ENCODE results near the gene KRTAP9-1. TPM values are rescaled to one million over a fixed set of nuclear protein-coding genes. Genes with fewer than 3 reads are reported as not detected.
"Not testable (repeated sequence)": the region's sequence is repeated elsewhere in the genome, so short reads cannot be mapped to it uniquely, and the experiment has no call there.

Gene KRTAP9-1
- total and polyA plus RNA-seq, 2 donors (not counting 1 experiment from before 2014, with no cell fraction given) = not detected

DNA sequence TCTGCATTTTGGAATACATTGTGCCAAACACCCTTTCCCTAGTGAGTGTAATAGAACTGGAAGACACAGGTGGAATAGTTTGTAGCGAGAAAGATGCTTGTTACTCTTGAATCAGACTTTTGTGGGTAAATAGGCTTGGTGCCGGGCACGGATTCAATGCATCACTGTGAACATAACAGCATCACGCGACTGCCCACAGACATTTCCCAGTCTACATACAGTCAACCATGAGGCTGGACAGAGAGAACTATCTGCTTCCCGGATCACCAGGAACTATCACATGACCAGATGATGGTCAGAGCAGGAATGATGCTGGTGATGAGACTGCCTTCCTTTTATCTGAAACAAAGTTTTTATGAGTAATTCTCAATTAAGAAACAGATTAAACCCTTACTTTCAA lies 36.4 kb downstream of the KRTAP9-1 start:
- no peaks in the 10 kb centered on the region for H3K27me3 ChIP-seq (ENCODE audit: control insufficient read depth, insufficient read depth, low read length)
- no peak overlapping the region for H3K4me3 ChIP-seq (replicated peaks in 1 of 4; ENCODE audit: control extremely low read depth in 1 of 4, insufficient read depth in 1 of 4, low read depth in 3 of 4, low read length in 4 of 4)
- H4K20me1 ChIP-seq (ENCODE audit: control insufficient read depth, extremely low read depth, insufficient read depth, low read length) = no peaks in the 10 kb centered on the region
- TF ChIP-seq, protein P1, sequence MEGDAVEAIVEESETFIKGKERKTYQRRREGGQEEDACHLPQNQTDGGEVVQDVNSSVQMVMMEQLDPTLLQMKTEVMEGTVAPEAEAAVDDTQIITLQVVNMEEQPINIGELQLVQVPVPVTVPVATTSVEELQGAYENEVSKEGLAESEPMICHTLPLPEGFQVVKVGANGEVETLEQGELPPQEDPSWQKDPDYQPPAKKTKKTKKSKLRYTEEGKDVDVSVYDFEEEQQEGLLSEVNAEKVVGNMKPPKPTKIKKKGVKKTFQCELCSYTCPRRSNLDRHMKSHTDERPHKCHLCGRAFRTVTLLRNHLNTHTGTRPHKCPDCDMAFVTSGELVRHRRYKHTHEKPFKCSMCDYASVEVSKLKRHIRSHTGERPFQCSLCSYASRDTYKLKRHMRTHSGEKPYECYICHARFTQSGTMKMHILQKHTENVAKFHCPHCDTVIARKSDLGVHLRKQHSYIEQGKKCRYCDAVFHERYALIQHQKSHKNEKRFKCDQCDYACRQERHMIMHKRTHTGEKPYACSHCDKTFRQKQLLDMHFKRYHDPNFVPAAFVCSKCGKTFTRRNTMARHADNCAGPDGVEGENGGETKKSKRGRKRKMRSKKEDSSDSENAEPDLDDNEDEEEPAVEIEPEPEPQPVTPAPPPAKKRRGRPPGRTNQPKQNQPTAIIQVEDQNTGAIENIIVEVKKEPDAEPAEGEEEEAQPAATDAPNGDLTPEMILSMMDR (conservative IDR thresholded peaks at IDR 0.05 in 1 of 2, IDR thresholded peaks at IDR 0.05 in 1 of 2; ENCODE audit: low read depth in 1 of 2, low read length in 2 of 2) = no peak
- TF ChIP-seq EZH2 (IDR thresholded peaks at IDR 0.05; ENCODE audit: low read length, missing control alignments) = no peak
- H3K9ac ChIP-seq (ENCODE audit: insufficient read depth, low read length) = no peak overlapping the region
- no peak overlapping the region for H3K27ac ChIP-seq (ENCODE audit: insufficient read depth, low read length)
- H3K4me2 ChIP-seq (ENCODE audit: extremely low read depth, insufficient read depth, low read length) = no peak overlapping the region
- no peaks in the 10 kb centered on the region for H3K79me2 ChIP-seq (ENCODE audit: control insufficient read depth, insufficient read depth, low read length)
- H3K9me3 ChIP-seq (ENCODE audit: control insufficient read depth, insufficient read depth, low read depth, low read length) = no peaks in the 10 kb centered on the region
- no peak overlapping the region for H2AFZ ChIP-seq (ENCODE audit: low read length)
- no peaks in the 10 kb centered on the region for H3K36me3 ChIP-seq (ENCODE audit: control insufficient read depth, insufficient read depth, low read length)
- DNase-seq (ENCODE audit: low read depth in 2 of 2) = no peak
- no peaks in the 10 kb centered on the region for H3K4me1 ChIP-seq (ENCODE audit: control insufficient read depth, extremely low read depth, insufficient read depth, low read length)

DNA sequence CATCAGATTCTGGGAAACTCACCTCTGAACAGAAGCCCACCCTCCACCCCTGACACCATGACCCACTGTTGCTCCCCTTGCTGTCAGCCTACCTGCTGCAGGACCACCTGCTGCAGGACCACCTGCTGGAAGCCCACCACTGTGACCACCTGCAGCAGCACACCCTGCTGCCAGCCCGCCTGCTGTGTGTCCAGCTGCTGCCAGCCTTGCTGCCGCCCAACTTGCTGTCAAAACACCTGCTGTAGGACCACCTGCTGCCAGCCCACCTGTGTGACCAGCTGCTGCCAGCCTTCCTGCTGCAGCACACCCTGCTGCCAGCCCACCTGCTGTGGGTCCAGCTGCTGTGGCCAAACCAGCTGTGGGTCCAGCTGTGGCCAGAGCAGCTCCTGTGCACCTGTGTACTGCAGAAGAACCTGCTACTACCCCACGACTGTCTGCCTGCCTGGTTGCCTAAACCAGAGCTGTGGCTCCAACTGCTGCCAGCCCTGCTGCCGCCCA lies 37.0 kb downstream of the KRTAP9-1 start, which contains the start of gene KRTAP9-2:
Gene KRTAP9-2 (plus strand): TSS at position 51 of the 498 bp plus-strand sequence. CDS start 7 bp downstream, at position 58.
- H3K27ac ChIP-seq (ENCODE audit: insufficient read depth, low read length); H3K4me2 ChIP-seq (ENCODE audit: extremely low read depth, insufficient read depth, low read length); H4K20me1 ChIP-seq (ENCODE audit: control insufficient read depth, extremely low read depth, insufficient read depth, low read length); DNase-seq (ENCODE audit: low read depth in 2 of 2); H3K27me3 ChIP-seq (ENCODE audit: control insufficient read depth, insufficient read depth, low read length); H2AFZ ChIP-seq (ENCODE audit: low read length); H3K9me3 ChIP-seq (ENCODE audit: control insufficient read depth, insufficient read depth, low read depth, low read length); H3K79me2 ChIP-seq (ENCODE audit: control insufficient read depth, insufficient read depth, low read length); H3K36me3 ChIP-seq (ENCODE audit: control insufficient read depth, insufficient read depth, low read length); H3K4me3 ChIP-seq (replicated peaks in 1 of 4; ENCODE audit: control extremely low read depth in 1 of 4, insufficient read depth in 1 of 4, low read depth in 3 of 4, low read length in 4 of 4); H3K4me1 ChIP-seq (ENCODE audit: control insufficient read depth, extremely low read depth, insufficient read depth, low read length); H3K9ac ChIP-seq (ENCODE audit: insufficient read depth, low read length): not testable (repeated sequence)

DNA sequence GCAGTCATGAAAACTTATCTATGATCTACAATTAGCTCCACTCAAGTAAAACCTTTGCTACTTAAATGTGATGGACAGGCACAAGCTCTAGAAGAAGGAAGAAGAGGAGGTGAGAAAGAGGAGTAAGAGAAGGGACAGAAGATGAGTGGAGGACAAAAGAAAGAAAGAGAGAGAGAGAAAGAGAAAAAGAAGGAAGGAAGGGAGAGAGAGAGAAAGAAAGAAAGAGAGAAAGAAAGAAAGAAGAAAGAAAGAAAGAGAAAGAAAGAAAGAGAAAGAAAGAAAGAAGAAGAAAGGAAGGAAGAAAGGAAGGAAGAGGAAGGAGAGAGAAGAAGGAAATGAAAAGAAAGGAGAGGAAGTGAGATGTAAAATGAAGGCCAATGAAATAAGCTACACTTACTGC lies 40.4 kb downstream of the KRTAP9-1 start:
- H4K20me1 ChIP-seq (ENCODE audit: control insufficient read depth, extremely low read depth, insufficient read depth, low read length) = no peaks in the 10 kb centered on the region
- H2AFZ ChIP-seq (ENCODE audit: low read length) = no peak overlapping the region
- H3K4me3 ChIP-seq (replicated peaks in 1 of 4; ENCODE audit: control extremely low read depth in 1 of 4, insufficient read depth in 1 of 4, low read depth in 3 of 4, low read length in 4 of 4) = no peak overlapping the region
- H3K79me2 ChIP-seq (ENCODE audit: control insufficient read depth, insufficient read depth, low read length) = no peaks in the 10 kb centered on the region
- no peak overlapping the region for H3K4me2 ChIP-seq (ENCODE audit: extremely low read depth, insufficient read depth, low read length)
- no peak overlapping the region for H3K27ac ChIP-seq (ENCODE audit: insufficient read depth, low read length)
- no peaks in the 10 kb centered on the region for H3K4me1 ChIP-seq (ENCODE audit: control insufficient read depth, extremely low read depth, insufficient read depth, low read length)
- H3K9ac ChIP-seq (ENCODE audit: insufficient read depth, low read length) = no peak overlapping the region
- no peaks in the 10 kb centered on the region for H3K36me3 ChIP-seq (ENCODE audit: control insufficient read depth, insufficient read depth, low read length)
- H3K27me3 ChIP-seq (ENCODE audit: control insufficient read depth, insufficient read depth, low read length) = no peaks in the 10 kb centered on the region
- no peak for DNase-seq (ENCODE audit: low read depth in 2 of 2)
- TF ChIP-seq, protein P1 (conservative IDR thresholded peaks at IDR 0.05 in 1 of 2, IDR thresholded peaks at IDR 0.05 in 1 of 2; ENCODE audit: low read depth in 1 of 2, low read length in 2 of 2) = no peak
- TF ChIP-seq EZH2 (IDR thresholded peaks at IDR 0.05; ENCODE audit: low read length, missing control alignments) = no peak
- no peaks in the 10 kb centered on the region for H3K9me3 ChIP-seq (ENCODE audit: control insufficient read depth, insufficient read depth, low read depth, low read length)
